ENCODE data around the gene CAPN9.
"Not testable (repeated sequence)": the region's sequence is repeated elsewhere in the genome, so short reads cannot be mapped to it uniquely, and the experiment has no call there.

The CAPN9 gene

GRCh38 chr1:230747127-230747730 is at the start of gene CAPN9:
Gene CAPN9 (plus strand): TSS chr1:230747388. CDS start chr1:230747497, 109 bp downstream.
- no peak within 1 kb of the TSS for H3K4me3 ChIP-seq
- H3K27ac ChIP-seq: no peak within 1 kb of the TSS
- no peaks in the 10 kb centered on the region for H3K9me3 ChIP-seq
- DNase-seq: no peak
- intact Hi-C loops (cut with DNase I; ENCODE audit: low total_unique reads): no loop called here
- TF ChIP-seq CTCF (IDR thresholded peaks at IDR 0.05): no peak
- H3K4me1 ChIP-seq: peaks cover 0 to 3% (median 0%) of the 10 kb centered on the region in 4 donors
- H3K27me3 ChIP-seq: no peaks in the 10 kb centered on the region
- no peaks in the 10 kb centered on the region for H3K36me3 ChIP-seq

GRCh38 chr1:230698130-230698529 is 49.1 kb upstream of the CAPN9 start:
- H3K36me3 ChIP-seq: peaks cover 0 to 20% (median 0%) of the 10 kb centered on the region in 3 donors
- no peak for DNase-seq
- no peaks in the 10 kb centered on the region for H3K27me3 ChIP-seq
- TF ChIP-seq CTCF (IDR thresholded peaks at IDR 0.05): no peak
- H3K4me3 ChIP-seq: no peak overlapping the region
- no peaks in the 10 kb centered on the region for H3K4me1 ChIP-seq
- intact Hi-C loops (cut with DNase I; ENCODE audit: low total_unique reads): loop anchor here (10.0 kb wide), 1 partner anchor 67 kb away; no protein-coding TSS in a partner anchor
- H3K27ac ChIP-seq: no peak overlapping the region
- no peaks in the 10 kb centered on the region for H3K9me3 ChIP-seq

- intact Hi-C loops (cut with DNase I; ENCODE audit: low total_unique reads): loop anchor here (10.0 kb wide), 1 partner anchor 66 kb away; no protein-coding TSS in a partner anchor
- not testable (repeated sequence) for H3K4me1 ChIP-seq, H3K27me3 ChIP-seq, H3K9me3 ChIP-seq, H3K4me3 ChIP-seq, DNase-seq, H3K27ac ChIP-seq
- H3K36me3 ChIP-seq: peaks cover 0 to 11% (median 0%) of the 10 kb centered on the region in 3 donors
Measured at GRCh38 chr1:230698964-230699363, 48.2 kb upstream of the CAPN9 start.

- no peak for DNase-seq
- Histone ChIP-seq H3K9me3 (no peaks in the 10 kb centered on the region), H3K27ac (no peak overlapping the region), H3K4me3 (no peak overlapping the region), H3K36me3 (peaks cover 0 to 4% (median 0%) of the 10 kb centered on the region in 3 donors), H3K27me3 (no peaks in the 10 kb centered on the region), H3K4me1 (no peaks in the 10 kb centered on the region)
- no peak for TF ChIP-seq CTCF (IDR thresholded peaks at IDR 0.05)
- intact Hi-C loops (cut with DNase I; ENCODE audit: low total_unique reads): loop anchor here (10.0 kb wide), 1 partner anchor 65 kb away; no protein-coding TSS in a partner anchor
Measured at GRCh38 chr1:230699716-230700115, 47.5 kb upstream of the CAPN9 start.

GRCh38 chr1:230700132-230700531 is 47.1 kb upstream of the CAPN9 start:
- intact Hi-C loops (cut with DNase I; ENCODE audit: low total_unique reads): no loop called here
- no peak overlapping the region for H3K4me3 ChIP-seq
- no peak overlapping the region for H3K27ac ChIP-seq
- H3K27me3 ChIP-seq: no peaks in the 10 kb centered on the region
- no peak for DNase-seq
- H3K9me3 ChIP-seq: no peaks in the 10 kb centered on the region
- no peak for TF ChIP-seq CTCF (IDR thresholded peaks at IDR 0.05)
- no peaks in the 10 kb centered on the region for H3K4me1 ChIP-seq
- H3K36me3 ChIP-seq: no peaks in the 10 kb centered on the region

- Histone ChIP-seq H3K36me3 (no peaks in the 10 kb centered on the region), H3K4me3 (no peak overlapping the region), H3K9me3 (no peaks in the 10 kb centered on the region), H3K27me3 (no peaks in the 10 kb centered on the region), H3K4me1 (no peaks in the 10 kb centered on the region), H3K27ac (no peak overlapping the region)
- intact Hi-C loops (cut with DNase I; ENCODE audit: low total_unique reads): no loop called here
- DNase-seq: no peak
- TF ChIP-seq CTCF (IDR thresholded peaks at IDR 0.05): no peak
Measured at GRCh38 chr1:230701434-230701833, 45.8 kb upstream of the CAPN9 start.

Measured in tibial artery (tissue), 4 donors.